SK-N-DZ (cell line): Measurements from ENCODE around the gene PF4V1.

Experiments
- DNase-seq: peaks from one replicate; pipeline ENCODE4 v3.0.0-alpha.2; 2015; ENCODE audit warnings: low spot score

PF4V1 gene

DNA sequence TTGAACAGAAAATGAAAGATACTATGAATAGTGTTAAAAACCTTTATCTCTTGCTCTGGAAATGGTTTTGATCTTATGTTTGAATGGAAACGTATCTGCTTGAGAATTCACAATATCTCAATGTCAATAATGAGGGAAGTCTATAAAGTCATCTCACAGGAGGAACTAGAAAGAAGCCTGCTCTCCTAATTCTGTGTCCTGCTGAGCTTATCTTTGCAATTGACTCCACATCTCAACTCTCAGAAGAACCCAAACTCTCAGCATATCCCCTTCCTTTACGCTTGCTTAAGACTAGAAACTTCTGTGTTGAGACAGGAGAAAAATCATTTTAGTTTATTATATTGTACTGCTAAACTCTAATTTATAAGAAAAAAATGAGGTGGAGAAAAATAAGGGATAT is 8.3 kb upstream of the PF4V1 start:
- no peak for DNase-seq

DNA sequence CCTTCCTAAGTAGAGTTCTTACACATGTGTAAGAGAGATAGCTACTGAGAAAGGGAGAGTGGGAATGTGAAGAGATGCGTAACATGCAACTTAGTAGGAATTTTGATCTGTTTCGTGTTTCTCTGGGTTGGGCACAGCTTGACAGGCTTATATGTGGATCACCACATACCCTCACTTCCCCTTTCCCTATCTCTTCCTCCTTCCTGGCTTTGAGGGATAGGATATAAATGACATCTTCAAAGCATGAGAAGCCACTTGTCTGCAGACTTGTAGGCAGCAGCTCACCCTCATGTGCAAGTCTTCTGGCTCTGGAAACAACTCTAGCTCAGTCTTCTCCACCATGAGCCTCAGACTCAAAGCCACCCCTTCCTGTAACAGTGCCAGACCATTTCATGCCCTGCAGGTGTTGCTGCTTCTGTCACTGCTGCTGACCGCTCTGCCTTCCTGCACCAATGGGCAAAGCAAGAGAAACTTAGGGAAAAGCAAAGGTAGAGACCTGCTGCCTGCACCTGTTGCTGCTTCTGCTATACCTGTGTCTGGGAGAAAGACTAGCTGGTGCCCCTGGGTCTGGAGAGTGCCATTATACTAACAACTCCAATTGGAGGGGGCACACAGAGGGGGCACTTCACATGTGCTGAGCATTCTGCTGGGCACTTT is 5.4 kb upstream of the PF4V1 start:
- no peak for DNase-seq

DNA sequence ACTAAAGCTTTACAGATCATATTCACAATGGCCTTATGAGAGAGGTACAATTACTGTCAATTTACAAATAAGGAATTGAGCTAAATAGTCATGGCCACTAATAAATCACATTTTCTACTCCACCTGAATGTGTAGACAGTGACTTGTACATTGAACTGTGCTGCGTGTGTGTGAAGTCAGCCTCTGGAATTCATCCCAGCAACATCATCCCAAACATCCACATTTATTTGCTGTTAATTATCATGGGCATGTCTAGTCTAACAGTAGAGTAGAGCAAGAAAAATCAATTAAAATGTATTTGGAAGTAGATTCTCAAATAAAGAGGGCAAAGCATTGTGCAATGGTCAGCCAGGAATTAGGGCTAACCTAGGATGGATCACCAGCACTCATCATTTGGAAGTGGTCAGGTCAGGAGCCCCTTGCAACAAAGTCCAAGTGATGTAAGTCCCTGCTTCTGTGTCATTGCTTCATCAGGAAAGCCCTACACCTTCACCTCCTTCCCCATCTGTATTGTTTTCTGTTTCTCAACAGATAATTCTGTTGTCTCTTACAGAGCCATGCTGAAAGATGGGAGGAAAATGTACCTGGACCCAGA is 4.8 kb upstream of the PF4V1 start:
- DNase-seq, result no peak

GRCh38 chr4:73850261-73850970 is 2.7 kb upstream of the PF4V1 start:
- no peak for DNase-seq

DNA sequence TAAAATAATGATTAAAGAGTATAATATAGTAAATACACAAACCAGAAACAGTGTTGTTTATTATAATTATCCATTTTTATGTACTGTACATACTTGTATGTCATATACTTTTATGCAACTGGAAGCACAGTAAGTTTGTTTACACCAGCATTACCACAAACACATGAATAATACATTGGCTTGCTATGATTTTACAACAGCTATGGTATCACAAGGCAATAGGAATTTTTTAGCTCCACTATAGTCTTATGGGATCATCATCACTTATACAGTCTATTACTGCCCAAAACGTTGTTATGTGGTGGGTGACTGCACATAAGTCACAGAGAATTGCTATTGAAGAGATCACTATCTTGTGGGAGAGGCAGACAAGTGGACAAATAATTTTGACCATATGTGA is 1.8 kb upstream of the PF4V1 start:
- DNase-seq, result no peak

DNA sequence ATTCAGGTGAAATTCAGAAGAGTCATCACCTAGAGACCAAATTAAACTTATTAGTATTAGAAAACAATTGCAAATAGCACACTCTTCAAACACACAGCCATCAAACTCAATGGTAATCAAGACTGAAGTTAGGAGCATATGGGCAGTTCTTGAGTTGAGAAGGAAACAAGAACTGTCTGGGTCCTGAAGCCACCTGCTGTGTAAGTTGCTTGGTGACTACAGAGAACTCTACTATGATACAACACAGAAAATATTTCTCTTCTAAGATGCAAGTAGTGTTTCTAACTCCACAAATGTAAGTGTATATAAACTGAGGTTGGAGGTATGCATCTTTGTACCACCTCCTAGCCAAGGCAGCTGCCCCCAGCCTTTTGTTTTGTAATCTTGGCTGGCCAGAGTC is 325 bp upstream of the PF4V1 start:
- no peak for DNase-seq

- DNase-seq, result no peak
These were observed 800 bp downstream of the PF4V1 start for GRCh38 chr4:73853718-73854473.

GRCh38 chr4:73855406-73855805 is 2.3 kb downstream of the PF4V1 start:
- DNase-seq, result no peak

DNA sequence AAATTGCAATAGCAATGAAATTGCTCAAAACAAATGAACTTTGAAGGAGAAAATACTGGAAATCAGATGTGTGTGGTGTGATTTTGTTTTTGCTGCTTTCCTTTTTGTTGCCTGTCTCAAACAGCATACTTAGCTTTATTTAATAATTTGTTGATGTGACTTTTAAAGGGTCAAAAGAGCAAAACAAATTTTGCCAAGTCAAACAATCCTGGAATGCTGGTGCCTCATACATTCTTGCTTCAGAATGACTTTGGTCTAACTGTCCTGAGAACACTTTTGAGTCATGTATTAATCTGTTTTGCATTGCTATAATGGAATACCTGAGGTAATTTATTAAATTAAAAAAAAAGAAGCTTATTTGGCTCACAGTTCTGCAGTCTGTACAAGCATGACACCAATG is 3.4 kb downstream of the PF4V1 start:
- no peak for DNase-seq

DNA sequence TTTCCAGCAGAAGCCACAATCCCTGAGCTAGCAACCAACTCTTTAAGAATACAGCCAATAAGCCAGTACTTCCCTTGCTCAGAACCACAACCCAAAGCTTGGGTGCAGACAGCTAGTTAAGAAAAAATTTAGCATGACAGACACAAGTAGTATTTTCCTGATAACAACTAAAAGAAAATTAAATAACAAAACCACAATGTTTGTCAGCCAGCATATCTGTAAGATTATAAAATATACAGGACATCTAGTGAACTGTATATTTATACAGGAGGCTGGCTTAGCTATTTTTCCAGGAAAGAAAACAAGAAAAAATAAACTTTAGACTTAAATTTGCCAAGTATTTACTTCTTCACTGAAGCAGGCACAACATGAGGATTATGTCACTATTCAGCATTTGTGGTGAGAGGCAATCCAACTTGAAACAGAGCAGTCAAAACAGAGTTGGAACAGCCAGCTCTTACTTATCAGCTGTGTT is 6.6 kb downstream of the PF4V1 start:
- DNase-seq, result no peak

- no peak for DNase-seq
These were observed 7.1 kb downstream of the PF4V1 start for GRCh38 chr4:73860181-73860580.

DNA sequence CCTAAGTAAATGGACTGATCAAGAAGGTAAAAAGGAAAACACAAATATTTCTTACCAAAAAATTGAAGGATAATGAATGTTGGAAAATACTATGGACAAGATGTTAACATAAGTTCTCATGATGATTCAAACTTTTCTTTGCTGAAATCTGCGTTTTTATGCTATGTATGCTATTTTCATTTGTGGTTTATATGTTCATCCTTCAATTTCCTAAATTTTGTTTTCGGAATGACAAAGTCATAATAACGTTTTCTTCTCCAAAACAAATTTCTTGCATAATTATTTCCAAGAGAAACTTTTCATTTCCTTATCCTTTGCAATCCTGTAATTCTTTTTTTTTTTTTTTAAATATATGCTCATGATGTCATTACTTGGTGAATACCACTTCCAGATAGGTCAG is 7.8 kb downstream of the PF4V1 start:
- DNase-seq, result no peak

- DNase-seq, result no peak
These were observed 9.2 kb downstream of the PF4V1 start for GRCh38 chr4:73862322-73862721.

DNA sequence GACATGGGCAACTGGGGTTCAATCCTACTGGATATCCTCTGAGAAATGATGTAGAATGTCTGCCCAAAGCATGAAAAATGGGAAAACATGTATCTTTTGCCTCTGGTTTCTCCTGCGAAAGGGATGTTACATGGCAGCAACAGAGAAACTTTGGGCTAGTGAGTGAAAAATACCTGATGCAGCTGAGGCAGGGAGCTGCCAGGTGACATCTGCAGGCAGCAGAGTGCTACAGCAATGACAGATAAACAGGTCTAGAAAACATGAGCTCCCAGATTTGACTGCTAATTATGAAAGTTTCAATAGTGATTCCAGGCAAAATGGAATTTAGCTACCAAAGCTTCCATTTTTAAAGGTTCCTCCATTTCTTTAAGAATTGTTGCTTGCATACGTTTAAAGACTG is 11.3 kb downstream of the PF4V1 start:
- no peak for DNase-seq

- no peak for DNase-seq
These were observed 11.9 kb downstream of the PF4V1 start for GRCh38 chr4:73864961-73865360.

- no peak for DNase-seq
These were observed 12.5 kb downstream of the PF4V1 start for GRCh38 chr4:73865431-73866096.

DNA sequence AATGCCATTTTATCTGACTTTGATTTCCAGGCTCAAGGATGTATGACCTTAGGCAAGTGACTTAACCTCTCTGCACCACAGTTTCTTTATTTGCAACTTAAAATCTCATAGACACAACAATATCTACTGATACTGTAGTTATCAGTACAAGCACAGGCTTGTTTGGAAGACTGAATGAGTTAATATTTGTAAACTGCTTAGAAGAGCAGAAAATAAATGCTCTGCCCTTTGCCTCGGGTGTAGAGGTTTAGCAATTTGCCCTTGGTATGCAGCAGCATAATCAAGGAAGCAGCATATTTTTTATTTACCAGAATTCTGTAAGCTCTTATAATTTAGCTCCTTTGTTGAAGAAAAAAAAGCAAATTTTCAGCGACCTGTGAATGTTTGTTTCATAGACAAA is 13.2 kb downstream of the PF4V1 start:
- no peak for DNase-seq

GRCh38 chr4:73867783-73868182 is 14.7 kb downstream of the PF4V1 start:
- no peak for DNase-seq

DNA sequence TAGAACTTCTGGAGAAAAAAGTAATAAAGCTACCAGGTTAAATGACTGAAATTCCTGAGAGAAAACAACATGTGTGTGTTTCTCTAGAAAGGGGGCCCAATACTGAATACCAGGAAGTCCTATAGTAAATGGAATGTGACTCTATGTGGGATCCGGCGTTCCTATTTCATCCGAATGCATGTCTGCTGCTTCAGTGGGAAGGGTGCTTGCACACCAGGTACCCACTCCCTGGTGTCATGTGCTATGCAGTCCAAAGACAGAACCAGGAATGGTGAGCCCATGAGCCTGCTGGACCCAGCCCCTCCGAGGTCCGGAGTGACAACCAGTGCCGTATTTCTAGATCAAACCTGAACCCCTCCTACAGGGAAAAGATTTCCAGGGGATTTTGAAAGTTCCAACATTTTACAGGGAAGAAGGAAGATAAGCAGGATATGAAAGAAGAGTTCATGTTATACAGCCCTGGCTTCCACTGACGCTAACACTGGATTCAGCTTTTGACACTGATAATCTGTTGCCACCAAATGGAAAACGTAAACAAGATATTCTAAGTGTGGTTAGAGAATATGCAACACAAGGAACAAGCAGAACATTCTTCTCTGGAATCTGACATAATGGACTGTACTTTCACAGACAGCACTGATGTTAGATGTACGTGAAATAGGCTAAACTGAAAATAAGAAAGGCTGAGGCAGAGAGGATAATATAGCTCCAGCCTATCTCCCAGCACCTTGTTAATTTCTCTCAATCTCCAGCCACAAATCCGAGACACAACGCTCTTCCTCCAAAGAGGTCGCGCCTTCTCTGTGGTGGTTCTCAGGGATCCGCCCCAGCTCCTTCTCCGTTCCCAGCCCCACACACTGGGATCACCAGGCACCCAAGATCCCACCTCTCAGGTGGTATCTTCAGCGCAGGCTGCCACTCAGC is 15.4 kb downstream of the PF4V1 start:
- no peak for DNase-seq
